ENCODE results near the gene PRR29.
"Not testable (repeated sequence)": the region's sequence is repeated elsewhere in the genome, so short reads cannot be mapped to it uniquely, and the experiment has no call there.

Gene PRR29

DNA sequence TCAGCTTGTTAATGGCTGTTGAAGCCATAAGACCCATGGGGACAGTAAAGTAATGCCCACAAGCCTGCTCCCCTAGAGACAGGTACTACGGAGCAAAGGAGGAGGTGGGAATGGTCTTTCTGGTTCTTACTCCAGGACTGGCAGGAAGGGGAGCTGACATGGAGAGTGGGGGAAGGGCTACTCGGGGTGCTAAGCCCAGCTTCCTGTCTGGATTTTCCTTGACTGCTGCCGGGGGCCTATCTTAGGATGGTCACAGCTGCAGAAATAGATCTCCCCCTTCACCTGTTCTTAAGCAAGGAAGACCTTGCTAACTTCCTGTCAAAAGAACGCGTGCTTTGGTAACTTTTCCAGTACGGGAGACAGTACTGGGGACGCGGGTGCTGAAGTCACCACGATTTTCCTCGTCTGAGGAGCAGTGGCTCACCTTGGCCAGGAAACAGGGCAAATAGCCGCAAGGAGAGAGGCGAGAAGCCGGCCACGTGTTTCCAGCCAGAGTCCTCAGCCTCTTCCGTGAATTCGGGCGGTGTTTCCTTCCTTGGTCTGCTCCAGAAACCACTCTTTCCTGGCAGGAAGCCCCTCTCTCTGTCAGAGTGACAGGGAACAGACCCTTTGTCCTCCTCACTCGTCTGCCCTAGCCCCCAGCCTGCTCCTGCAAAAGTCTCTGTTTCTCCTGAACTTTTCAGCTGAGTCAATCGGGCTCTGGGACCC, 656 bp upstream of the PRR29 start:
- no peak for DNase-seq

DNA sequence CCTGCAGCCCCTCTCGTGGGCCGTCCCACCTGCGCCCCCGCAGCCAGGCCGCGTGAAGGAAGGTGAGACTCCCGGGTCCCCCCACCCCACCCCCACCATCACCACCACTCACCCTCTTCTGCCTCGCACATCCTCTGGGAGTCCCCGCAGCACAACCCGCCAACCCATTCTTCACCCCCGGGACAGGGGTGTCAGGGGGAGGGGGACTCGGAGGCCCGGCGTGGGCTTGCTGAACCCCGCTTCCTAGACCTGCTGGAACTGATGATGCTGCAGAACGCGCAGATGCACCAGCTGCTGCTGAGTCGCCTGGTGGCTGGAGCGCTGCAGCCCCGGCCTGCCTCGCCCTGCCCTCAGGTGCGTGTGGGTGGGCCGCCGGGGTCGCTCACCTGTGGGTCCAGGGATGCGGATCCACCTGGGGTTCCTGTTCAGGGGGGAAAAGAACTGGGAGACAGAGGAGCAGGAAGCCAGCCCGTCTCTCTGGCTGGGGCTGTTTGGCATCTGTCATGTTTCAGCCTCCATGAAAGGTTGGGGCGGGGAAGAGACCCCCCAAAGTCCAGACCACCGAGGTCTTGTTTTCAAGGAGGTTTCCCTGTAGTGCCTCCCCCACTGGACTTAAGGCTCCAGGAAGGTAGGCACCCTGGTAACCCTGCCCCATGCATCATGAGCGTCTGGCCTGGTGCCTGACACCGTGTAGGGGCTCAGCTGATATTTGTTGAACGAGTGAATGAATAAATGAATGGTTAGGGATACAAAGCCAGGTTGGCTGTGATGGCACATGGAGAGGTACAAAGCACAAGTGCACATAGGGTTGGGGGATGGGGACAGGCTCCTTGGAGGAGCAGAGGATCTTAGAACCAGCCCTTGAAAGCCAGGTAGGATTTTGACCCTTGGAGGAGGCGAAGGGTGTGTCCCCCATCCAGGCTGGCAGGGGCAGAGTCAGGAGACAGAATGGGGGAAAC, 849 bp downstream of the PRR29 start:
- no peak for DNase-seq

DNA sequence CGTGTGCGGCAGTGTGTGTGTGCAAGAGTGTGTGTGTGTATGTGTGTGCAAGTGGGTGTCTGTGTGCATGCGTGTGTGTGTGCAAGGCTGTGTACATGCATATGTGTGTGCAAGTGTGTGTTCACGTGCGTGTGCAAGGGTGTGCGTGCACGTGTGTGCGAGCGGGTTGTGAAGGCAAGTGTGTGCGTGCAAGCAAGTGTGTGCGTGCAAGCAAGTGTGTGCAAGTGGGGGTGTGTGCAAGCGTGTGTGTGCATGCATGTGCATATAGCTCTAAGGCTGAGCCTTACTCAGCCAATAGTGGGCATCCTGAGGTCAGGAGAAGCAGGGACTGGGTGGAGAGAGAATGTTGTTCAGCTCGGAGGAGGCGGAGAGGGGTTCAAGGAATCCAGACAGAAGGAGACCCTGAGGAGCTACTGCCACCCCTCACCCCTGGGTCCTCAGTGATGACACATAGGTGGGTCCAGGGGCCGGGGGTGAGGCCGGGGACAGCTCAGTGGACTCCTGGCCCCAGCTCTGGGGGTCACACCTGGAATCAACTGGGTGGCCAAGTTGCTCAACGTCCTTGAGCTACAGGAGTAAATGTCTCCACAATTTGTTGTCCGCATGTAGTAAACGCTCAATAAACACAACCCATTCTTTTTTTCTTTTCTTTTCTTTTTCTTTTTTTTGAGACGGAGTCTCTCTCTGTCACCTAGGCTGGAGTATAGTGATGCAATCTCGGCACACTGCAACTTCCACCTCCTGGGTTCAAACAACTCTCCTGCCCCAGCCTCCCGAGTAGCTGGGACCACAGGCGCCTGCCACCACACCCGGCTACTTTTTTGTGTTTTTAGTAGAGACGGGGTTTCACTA, 1.8 kb downstream of the PRR29 start:
- DNase-seq, result no peak

DNA sequence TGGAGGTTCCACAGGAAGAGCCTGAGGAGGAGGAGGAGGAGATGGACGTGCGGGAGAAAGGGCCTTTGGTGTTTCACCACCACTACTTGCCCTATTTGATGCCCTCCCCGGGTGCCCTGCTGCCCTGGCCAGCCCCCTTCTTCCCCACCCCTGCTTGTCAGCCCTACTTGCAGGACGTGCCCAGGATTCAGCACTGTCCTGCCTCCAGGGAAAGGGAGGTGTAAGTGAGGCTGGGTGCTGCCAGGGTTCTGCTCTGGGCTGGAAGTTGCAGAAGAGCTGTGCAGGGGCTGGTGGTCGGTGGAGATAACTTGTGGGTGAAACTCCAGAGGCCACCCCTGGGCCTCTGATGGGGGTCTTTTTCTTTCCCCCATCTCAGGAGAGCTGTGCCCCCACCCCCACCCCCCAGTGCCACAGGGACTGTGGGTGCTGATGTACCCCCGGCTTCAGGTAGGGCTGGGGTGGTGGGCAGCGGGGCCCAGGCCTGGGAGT, 3.0 kb downstream of the PRR29 start:
- no peak for DNase-seq

GRCh38 chr17:64001763-64002529, 3.8 kb downstream of the PRR29 start:
- DNase-seq, result no peak

- DNase-seq, result no peak
Measured at GRCh38 chr17:64002658-64003525, 4.7 kb downstream of the PRR29 start.

- DNase-seq, result no peak
Measured at GRCh38 chr17:64003526-64004121, 5.5 kb downstream of the PRR29 start.

DNA sequence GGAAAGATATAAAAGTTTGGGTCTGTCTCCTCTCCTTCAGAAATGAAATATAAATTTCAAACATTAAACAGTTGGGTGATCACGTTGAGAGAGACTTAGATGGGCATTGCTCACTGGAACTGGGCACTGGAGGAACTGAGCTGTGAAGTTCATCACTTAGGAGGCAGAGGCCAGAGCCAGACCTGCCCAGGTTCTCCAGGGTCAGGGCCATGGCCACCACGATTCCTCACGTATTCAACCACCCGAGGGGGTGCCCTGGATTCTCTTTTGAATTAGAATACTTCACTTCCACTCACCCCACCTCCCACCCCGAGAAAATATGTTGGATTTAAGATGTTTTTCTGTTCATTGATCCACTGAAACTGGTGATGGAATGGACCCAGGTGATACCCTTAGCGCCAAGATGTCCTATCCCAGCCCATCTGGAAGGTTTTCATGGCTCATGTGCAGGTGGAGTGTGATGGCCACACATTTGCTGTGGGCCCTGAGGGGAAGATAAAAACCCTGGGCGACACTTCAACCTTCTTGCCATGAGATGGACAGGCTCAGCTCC, 6.1 kb downstream of the PRR29 start:
- no peak for DNase-seq

GRCh38 chr17:64004903-64005733, 7.0 kb downstream of the PRR29 start:
- no peak for DNase-seq

DNA sequence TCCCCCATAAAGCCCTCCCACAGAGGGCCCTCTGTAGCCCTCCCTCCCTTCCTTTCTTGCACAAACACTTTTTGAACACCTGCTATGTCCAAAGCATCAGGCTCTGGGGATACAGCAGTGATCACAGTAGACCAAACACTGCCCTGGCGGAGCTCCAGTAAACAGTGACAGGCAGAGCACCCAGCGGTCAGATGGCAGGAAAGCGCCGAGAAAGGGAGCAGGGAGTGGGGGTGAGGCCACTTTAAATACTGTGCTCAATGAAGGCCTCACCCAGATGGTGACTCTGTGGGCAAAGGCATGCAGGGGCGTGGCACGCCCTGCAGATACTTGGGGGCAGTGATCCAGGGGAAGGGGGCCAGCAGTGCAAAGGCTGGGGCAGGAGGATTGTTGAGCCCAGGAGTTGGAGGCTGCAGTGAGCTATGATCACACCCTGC, 7.6 kb downstream of the PRR29 start:
- DNase-seq, result peak; percentile 83 to 95

DNA sequence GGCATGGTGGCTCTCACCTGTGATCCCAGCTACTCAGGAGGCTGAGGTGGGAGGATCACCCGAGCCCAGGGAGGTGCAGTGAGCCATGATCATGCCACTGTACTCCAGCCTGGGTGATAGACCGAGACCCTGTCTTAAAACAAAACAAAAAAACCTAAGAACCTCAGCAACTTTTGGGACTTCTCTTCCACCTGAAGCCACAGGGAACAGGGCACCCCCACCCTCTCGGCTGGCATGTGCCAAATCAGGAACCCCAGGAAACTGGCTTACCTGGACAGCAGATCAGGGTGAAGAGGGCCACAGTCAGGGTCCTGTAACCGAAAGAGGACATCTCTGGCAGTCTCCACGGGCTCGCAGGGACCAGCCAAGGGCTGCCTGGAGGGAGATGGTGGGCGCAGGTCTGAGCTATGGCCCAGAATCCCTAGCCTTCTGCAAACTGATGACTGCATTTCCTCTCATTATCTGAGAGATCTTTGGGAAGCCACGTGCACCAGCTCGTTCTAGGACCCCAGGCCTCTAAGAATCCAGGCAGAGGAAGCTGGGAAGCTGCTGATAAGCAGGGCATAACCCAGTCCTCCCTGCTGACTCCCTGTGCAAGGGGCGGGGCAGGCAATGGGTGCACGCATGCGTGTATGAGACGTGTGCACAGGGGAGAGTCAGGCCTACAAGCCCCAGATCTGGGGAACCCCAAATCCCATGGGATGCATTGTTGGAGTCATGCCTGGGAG, 8.4 kb downstream of the PRR29 start:
- DNase-seq, result no peak

DNA sequence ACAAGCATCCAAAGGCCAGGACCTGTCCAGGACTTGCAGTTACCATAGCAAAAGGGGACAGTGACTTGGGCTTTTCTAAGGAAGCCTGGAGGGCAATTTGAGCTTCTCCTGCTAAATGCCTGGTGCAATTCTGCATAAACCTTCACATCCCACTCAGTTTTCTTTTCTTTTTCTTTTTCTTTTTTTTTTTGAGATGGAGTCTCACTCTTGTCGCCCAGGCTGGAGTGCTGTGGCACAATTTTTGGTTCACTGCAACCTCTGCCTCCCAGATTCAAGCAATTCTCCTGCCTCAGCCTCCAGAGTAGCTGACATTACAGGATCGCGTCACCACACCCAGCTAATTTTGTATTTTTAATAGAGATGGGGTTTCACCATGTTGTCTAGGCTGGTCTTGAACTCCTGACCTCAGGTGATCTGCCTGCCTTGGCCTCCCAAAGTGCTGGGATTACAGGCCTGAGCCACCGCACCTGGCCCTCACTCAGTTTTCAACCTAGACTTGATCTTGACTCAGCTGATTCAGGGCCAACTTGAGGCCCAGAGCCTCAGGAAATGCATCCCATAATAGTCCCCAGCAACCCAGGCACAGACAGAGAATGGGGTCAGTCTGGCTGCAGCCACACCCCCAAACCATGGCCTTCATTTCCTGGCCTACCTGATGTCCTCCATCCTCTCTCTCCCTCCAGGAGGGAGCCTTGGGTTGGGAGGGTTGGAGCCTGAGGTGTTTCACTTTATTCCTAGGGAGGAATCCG, 9.1 kb downstream of the PRR29 start:
- not testable (repeated sequence) for DNase-seq

DNA sequence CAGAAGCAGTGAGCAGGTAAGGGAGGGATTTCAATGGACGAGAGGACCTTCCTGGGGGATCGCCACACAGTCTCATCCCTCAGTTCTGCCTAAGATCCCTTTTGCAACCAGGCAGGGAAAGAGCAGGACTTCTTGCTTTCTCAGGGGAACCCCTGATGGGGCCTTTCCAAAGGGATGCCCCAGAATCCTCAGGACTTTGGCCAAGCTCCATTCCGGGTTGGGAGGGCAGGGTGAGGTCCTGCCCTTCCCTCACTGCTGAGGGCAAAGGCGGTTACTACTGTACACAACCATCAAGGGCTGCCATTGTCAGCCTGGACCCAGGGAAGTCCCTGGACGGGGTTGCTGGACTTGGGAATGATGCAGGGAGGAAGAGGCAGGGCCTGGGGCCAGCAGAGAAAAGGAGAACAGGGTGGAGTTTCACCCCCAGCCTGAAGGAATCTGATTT, 9.7 kb downstream of the PRR29 start:
- no peak for DNase-seq

GRCh38 chr17:64008346-64008745, 10.2 kb downstream of the PRR29 start:
- no peak for DNase-seq

GRCh38 chr17:64008830-64009229, 10.7 kb downstream of the PRR29 start:
- DNase-seq, result no peak

- no peak for DNase-seq
Measured at GRCh38 chr17:64009571-64010402, 11.6 kb downstream of the PRR29 start.

GRCh38 chr17:64015447-64015846, 17.3 kb downstream of the PRR29 start:
- DNase-seq, result no peak
